IPS DF 6.9 (cell line): ENCODE measurements around the gene SMYD3.

Source experiments
- DNase-seq: peaks from one replicate; pipeline ENCODE4 v3.0.0-alpha.2; 2013; ENCODE audit warnings: low read depth, low spot score
- H3K27ac ChIP-seq: one replicate; pipeline ENCODE4 v1.5.1; 2013; ENCODE audit warnings: low read length, control low read depth
- H3K27me3 ChIP-seq: 2 replicates; pipeline ENCODE4 v1.6.1; 2013; ENCODE audit warnings: mild to moderate bottlenecking, low read length; ENCODE audit not compliant: control insufficient read depth, insufficient read depth
- H3K36me3 ChIP-seq: 2 replicates; pipeline ENCODE4 v1.6.1; 2013; ENCODE audit warnings: low read length; ENCODE audit not compliant: control insufficient read depth, insufficient read depth
- H3K4me1 ChIP-seq: 2 replicates; pipeline ENCODE4 v1.6.1; 2013; ENCODE audit warnings: low read length; ENCODE audit not compliant: control insufficient read depth, insufficient read depth
- H3K4me3 ChIP-seq: 2 replicates; pipeline ENCODE4 v1.5.1; 2013; ENCODE audit warnings: mild to moderate bottlenecking, low read length
- H3K9me3 ChIP-seq: 2 replicates; pipeline ENCODE4 v1.6.1; 2013; ENCODE audit warnings: low read length, inconsistent platforms; ENCODE audit not compliant: control insufficient read depth, insufficient read depth
- WGBS: extraction: QIAGEN DNeasy Blood & Tissue Kit; methylation state at CpG from one replicate; pipeline ENCODE4 v1.1.7; 2013; ENCODE audit warnings: mixed read lengths, missing lambda C conversion rate; ENCODE audit not compliant: insufficient read length, insufficient coverage; 5-methylcytosine and 5-hydroxymethylcytosine counted together

The SMYD3 gene

GRCh38 chr1:245934409-245934808, 572.7 kb downstream of the SMYD3 start:
- Histone ChIP-seq H3K27ac (no peak overlapping the region), H3K27me3 (no peaks in the 10 kb centered on the region), H3K4me1 (peaks cover 1% of the 10 kb centered on the region; the same call in 1 of the 2 replicates), H3K4me3 (no peak overlapping the region), H3K36me3 (no peaks in the 10 kb centered on the region), H3K9me3 (no peaks in the 10 kb centered on the region)
- no peak for DNase-seq
- WGBS: no CpG with 5 or more reads among the region's 7 CpGs

GRCh38 chr1:245933431-245934045, 573.5 kb downstream of the SMYD3 start:
- Histone ChIP-seq H3K4me1 (peaks cover 1% of the 10 kb centered on the region; the same call in 1 of the 2 replicates), H3K9me3 (no peaks in the 10 kb centered on the region), H3K4me3 (no peak overlapping the region), H3K27ac (no peak overlapping the region), H3K27me3 (no peaks in the 10 kb centered on the region), H3K36me3 (no peaks in the 10 kb centered on the region)
- no peak for DNase-seq
- no CpG with 5 or more reads among the region's 2 CpGs for WGBS

DNA sequence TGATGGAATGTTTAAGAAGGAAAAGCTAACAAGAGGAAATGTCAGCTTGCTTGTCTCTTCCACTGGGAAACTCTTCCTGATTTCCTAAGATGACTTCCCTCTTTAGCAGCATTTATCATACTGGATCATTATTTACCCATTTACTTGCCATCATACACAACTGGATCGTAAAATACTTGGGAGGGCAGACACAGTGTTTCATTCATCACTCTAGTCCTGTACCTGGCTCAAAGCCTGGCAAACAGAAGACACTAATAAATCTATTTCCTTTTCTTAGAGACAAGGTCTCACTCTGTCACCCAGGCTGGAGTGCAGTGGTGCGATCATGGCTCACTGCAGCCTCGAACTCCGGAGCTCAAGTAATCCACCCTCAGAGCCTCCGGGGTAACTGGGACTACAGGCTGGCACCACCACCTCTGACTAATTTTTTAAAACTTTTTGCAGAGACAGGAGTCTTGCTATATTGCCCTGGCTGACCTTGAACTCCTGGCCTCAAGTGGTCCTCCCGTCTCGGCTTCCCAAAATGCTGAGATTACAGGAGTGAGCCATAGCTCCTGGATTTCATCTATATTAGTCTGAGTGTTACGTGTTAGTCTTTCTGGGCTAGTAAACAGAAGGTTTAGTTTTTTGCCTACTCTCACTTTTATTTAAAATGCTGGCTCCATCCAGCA, 574.6 kb downstream of the SMYD3 start:
- no CpG with 5 or more reads among the region's 8 CpGs for WGBS
- Histone ChIP-seq H3K4me1 (no peaks in the 10 kb centered on the region; the same call in 1 of the 2 replicates), H3K27ac (no peak overlapping the region), H3K4me3 (no peak overlapping the region), H3K27me3 (no peaks in the 10 kb centered on the region), H3K9me3 (no peaks in the 10 kb centered on the region), H3K36me3 (no peaks in the 10 kb centered on the region)
- no peak for DNase-seq

- no CpG with 5 or more reads among the region's 3 CpGs for WGBS
- Histone ChIP-seq H3K27ac (no peak overlapping the region), H3K4me3 (no peak overlapping the region), H3K27me3 (no peaks in the 10 kb centered on the region), H3K9me3 (no peaks in the 10 kb centered on the region), H3K4me1 (no peaks in the 10 kb centered on the region; the same call in 1 of the 2 replicates), H3K36me3 (no peaks in the 10 kb centered on the region)
- no peak for DNase-seq
Observed at GRCh38 chr1:245931450-245931849, 575.6 kb downstream of the SMYD3 start.

DNA sequence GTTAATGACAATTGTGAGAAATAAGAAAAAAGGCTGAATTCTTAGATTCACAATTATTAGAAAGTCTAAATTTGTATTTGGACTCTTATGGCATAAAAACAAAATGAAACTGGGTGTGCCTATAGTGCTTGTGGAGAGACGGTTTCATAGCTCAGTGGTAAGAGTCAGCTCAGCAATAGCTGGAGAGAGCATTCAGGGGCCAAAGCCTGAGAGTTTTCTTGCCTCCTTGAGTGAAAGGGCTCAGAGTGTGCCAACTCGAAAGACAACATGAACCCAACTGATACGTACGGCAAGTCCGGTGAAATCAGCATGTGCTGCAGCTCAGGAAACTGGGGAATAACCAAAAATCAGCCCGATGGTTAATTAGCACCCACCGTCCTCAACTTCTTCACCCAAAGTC, 577.9 kb downstream of the SMYD3 start:
- Histone ChIP-seq H3K4me1 (no peaks in the 10 kb centered on the region), H3K36me3 (no peaks in the 10 kb centered on the region), H3K27ac (no peak overlapping the region), H3K4me3 (no peak overlapping the region), H3K27me3 (no peaks in the 10 kb centered on the region), H3K9me3 (no peaks in the 10 kb centered on the region)
- no CpG with 5 or more reads among the region's 7 CpGs for WGBS
- DNase-seq: no peak

- Histone ChIP-seq H3K4me3 (no peak overlapping the region), H3K27me3 (no peaks in the 10 kb centered on the region), H3K9me3 (no peaks in the 10 kb centered on the region), H3K27ac (no peak overlapping the region), H3K4me1 (no peaks in the 10 kb centered on the region), H3K36me3 (no peaks in the 10 kb centered on the region)
- no CpG with 5 or more reads among the region's 3 CpGs for WGBS
- no peak for DNase-seq
Observed at GRCh38 chr1:245926888-245927287, 580.2 kb downstream of the SMYD3 start.

- Histone ChIP-seq H3K36me3 (no peaks in the 10 kb centered on the region), H3K4me1 (no peaks in the 10 kb centered on the region), H3K9me3 (no peaks in the 10 kb centered on the region), H3K27me3 (no peaks in the 10 kb centered on the region), H3K27ac (no peak overlapping the region), H3K4me3 (no peak overlapping the region)
- no peak for DNase-seq
- no CpG with 5 or more reads among the region's 7 CpGs for WGBS
Observed at GRCh38 chr1:245923215-245923614, 583.9 kb downstream of the SMYD3 start.

DNA sequence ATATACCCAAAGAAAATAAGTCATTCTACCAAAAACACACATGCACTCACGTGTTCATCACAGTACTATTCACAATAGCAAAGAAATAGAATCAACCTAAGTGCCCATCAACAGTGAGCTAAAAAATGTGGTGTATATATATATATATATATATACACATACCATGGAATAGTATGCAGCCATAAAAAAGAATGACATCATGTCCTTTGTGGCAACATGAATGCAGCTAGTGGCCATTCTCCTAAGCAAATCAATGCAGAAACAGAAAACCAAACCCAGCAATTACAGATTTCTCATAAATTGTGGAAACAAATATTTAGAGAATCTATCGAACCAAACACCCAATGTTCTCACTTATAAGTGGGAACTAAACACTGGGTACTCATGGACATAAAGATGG, 585.7 kb downstream of the SMYD3 start:
- no peak for DNase-seq
- H3K27ac ChIP-seq: no peak overlapping the region
- WGBS: no CpG with 5 or more reads among the region's 2 CpGs

GRCh38 chr1:245917403-245917802, 589.7 kb downstream of the SMYD3 start:
- Histone ChIP-seq H3K36me3 (no peaks in the 10 kb centered on the region), H3K27ac (no peak overlapping the region), H3K9me3 (no peaks in the 10 kb centered on the region), H3K27me3 (no peaks in the 10 kb centered on the region), H3K4me3 (no peak overlapping the region), H3K4me1 (no peaks in the 10 kb centered on the region)
- DNase-seq: no peak
- no CpG with 5 or more reads among the region's 6 CpGs for WGBS

More for the DNA sequence above, 585.7 kb downstream of the SMYD3 start:
- no peak overlapping the region for H3K4me3 ChIP-seq
- no peaks in the 10 kb centered on the region for H3K4me1 ChIP-seq
- H3K9me3 ChIP-seq: no peaks in the 10 kb centered on the region
- no peaks in the 10 kb centered on the region for H3K36me3 ChIP-seq
- H3K27me3 ChIP-seq: no peaks in the 10 kb centered on the region

DNA sequence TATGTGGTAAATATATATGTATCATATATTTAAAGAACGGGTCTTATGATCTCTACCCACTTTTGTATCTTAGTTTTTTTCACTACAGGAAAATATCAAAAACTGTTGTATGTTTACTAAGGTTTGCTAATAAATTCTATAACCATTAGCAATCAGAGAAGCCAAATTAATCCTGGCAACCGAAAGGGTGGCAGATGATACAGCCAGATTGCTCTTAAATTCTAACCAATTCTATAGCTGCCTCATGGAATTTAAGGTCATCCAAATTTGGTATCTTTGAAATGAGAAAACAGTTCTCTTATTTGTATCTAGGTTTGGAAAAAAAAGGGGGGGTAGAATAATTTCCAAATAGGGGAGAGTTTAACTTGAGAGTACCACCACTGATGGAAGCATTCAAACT, 591.2 kb downstream of the SMYD3 start:
- Histone ChIP-seq H3K36me3 (no peaks in the 10 kb centered on the region), H3K4me1 (no peaks in the 10 kb centered on the region), H3K27me3 (no peaks in the 10 kb centered on the region), H3K9me3 (no peaks in the 10 kb centered on the region), H3K27ac (no peak overlapping the region), H3K4me3 (no peak overlapping the region)
- no CpG with 5 or more reads among the region's 2 CpGs for WGBS
- DNase-seq: no peak

GRCh38 chr1:245915406-245915805, 591.7 kb downstream of the SMYD3 start:
- H3K4me3 ChIP-seq: no peak overlapping the region
- H3K27me3 ChIP-seq: no peaks in the 10 kb centered on the region
- H3K9me3 ChIP-seq: no peaks in the 10 kb centered on the region
- H3K4me1 ChIP-seq: no peaks in the 10 kb centered on the region
- no CpG with 5 or more reads among the region's 5 CpGs for WGBS
- no peak for DNase-seq
- no peaks in the 10 kb centered on the region for H3K36me3 ChIP-seq
- no peak overlapping the region for H3K27ac ChIP-seq
